ENCODE measurements around the gene SYNE1.
A peak's percentile ranks its signal among the peaks of the same experiment; 100 is the strongest.
"Not testable (repeated sequence)": the region's sequence is repeated elsewhere in the genome, so short reads cannot be mapped to it uniquely, and the experiment has no call there.

The SYNE1 gene

DNA sequence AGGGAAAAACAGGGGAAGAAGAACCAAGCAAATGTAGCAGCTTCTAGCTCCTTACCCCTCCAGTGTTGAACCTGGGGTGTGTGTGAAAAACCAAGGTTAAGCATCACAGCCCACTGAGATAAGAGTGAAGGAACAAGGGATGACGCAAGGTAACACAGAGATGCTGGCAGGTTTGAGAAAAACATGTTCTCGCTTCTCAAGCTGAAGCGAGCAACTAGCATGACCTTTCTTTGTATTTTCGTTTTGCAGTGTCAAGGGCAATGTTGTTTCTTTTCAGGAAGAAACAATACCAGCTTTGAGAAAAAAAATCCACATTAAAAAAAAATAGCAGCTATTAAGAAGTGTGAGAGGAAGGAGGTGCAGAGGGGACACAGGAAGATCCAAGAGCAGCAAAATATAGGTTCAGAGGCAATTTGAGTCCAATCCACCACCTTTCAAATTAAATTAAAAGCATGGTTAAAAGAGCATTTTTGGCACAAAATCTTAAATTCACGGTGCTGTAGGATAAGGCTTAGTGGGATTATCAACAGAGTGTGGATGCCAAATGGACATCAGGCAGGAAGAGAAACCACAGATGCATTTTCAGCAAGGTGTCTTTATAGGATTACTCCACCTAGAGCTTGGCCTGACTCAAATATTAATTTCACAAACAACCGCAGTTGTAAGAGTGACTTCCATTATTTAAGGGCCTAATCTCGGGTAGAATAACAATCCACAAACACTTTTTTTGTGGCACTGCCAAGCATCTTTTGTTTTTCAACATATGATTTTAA lies 70.9 kb downstream of the SYNE1 start:
- DNase-seq (ENCODE audit: low spot score): no peak

DNA sequence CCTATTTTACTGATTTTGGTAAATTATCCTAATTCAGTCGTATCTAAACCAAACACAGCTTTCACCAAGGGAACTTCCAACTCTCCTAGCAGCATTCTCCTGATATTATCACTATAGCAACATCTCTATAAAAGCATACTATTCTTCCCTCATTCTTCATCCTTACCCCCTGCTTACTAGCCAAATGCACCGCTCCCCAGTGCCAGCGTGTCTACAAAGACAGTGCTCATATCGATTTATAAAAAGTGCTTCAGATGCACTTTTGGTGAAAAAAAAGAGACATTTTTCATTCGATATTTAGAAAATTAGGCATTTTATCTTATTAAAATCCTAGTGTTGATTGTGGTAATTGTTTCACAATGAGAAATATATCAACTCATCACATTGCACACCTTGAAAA lies 74.0 kb downstream of the SYNE1 start:
- DNase-seq (ENCODE audit: low spot score): no peak

DNA sequence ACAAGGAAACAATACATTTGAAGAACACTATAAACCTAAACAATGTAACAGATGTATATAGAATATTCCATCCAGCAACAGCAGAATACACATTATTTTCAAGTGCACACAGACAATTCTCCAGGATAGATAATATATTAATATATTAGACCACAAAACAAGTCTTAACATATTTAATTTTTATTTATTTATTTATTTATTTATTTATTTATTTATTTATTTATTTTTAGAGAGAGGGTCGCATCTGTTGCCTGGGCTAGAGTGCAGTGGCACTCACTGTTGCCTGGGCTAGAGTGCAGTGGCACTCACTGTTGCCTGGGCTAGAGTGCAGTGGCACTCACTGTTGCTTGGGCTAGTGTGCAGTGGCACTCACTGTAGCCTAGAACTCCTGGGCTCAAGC lies 78.4 kb downstream of the SYNE1 start:
- not testable (repeated sequence) for DNase-seq (ENCODE audit: low spot score)

DNA sequence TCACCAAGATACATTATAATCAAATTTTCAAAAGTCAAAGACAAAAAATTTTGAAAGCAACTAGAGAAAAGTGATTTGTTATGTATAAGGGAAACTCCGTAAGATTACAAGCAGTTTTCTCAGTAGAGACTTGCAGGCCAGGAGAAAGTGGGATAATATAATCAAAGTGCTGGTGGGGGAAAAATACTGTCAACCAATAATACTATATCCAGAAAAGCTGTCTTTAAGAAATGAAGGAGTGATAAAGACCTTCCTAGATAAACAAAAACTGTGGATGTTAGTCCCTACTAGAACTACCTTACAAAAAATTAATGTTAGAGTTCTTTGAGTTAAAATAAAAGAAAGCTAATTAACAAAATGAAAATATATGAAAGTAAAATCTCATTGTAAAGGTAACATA lies 79.7 kb downstream of the SYNE1 start:
- DNase-seq (ENCODE audit: low spot score): no peak

DNA sequence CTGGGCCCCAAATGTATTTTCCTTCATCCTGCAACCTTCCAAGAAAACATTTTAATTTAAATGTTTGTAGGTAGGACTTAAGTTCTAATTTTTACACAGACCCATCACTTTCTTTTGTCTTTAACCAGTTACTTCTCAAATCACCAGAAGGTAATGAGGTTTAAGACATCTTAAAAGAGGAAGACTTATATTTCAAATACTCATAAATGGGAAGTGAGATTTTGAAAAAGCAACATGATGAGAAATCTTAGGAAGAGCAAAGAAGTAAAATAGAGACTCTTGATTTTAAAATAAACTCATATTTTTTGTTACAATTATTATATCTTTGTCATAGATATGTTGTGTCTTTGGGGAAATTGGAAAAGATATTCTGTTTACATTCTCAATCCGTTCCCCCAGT lies 82.3 kb downstream of the SYNE1 start:
- DNase-seq (ENCODE audit: low spot score): no peak

DNA sequence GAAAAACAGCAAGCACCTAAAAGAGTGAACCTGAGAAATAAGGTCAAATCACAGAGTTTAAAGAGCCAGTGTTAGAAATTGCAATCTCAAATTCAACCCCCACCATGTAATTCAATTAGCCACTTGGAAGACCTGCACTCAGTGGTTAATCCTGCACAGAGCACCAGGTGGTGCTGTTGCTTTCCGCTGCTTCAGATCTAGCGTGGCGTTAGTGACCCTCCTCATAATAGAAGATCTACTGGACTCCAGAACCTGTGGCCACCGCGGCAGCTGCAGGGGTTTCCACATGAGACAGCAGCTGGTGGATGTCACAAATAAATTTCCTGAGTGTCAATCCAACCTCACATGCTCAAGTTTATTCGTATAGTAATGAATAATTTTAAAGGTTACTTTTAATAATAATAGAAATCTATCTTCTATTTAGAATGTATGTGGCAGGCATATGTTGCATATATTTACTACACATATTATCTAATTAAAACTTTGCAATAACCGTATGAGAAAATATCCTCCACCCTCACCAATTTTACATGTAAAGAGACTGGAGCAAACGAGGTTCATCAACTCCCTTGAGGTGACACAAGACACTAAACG lies 84.4 kb downstream of the SYNE1 start:
- peak; percentile 43 for DNase-seq (ENCODE audit: low spot score)

DNA sequence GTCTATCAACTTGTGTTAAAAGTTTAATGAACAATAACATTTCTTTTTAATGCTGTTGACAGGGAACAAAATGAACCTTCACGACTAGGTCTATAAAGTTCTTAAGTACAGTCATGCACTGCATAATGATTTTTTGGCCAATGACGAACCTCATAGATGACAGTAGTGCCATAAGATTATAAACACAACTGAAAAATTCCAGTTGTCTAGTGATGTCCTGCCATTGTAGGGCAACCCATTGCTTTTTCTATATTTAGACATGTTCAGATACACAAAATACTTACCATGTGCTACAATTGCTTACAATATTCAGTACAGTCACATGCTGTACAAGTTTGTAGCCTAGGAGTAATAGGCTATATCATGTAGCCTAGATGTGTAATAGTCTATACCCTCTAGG lies 93.6 kb downstream of the SYNE1 start:
- no peak for DNase-seq (ENCODE audit: low spot score)

DNA sequence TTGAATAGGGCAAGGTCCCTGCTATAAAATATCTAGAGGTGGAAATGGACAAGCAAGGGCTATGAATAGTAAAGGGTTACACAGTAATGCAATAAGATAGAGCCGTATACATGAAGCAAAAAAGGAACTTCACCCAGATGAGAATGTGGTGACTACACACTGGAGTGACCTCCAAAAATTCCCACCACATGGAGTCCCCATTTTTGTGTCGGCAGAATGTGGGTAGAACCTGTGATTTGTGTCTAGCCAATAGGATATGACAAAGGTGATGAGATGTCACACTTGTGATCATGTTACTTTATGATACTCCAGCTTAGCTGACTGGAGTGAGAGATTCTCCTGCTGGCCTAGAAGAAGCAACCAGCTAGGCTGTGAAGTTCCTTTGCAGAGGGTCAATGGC lies 96.8 kb downstream of the SYNE1 start:
- no peak for DNase-seq (ENCODE audit: low spot score)

DNA sequence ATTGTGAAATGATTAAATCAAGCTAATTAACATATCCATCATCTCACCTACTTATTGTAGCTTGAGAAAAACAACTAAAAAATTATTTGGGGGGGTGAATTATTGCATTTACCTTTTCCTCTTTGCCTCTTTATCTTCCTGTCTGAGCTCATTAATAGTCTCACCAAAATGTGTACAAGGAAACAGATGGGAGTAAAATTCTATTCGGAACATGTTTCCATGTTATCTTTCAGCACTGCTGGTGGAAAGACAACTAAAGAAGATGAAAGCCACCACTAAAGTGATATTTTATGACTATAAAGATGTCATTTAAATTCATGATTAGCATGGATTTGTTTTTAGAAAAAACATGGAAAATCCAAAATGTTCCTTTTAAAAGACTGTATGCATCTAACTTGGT lies 102.6 kb downstream of the SYNE1 start:
- DNase-seq (ENCODE audit: low spot score): no peak

DNA sequence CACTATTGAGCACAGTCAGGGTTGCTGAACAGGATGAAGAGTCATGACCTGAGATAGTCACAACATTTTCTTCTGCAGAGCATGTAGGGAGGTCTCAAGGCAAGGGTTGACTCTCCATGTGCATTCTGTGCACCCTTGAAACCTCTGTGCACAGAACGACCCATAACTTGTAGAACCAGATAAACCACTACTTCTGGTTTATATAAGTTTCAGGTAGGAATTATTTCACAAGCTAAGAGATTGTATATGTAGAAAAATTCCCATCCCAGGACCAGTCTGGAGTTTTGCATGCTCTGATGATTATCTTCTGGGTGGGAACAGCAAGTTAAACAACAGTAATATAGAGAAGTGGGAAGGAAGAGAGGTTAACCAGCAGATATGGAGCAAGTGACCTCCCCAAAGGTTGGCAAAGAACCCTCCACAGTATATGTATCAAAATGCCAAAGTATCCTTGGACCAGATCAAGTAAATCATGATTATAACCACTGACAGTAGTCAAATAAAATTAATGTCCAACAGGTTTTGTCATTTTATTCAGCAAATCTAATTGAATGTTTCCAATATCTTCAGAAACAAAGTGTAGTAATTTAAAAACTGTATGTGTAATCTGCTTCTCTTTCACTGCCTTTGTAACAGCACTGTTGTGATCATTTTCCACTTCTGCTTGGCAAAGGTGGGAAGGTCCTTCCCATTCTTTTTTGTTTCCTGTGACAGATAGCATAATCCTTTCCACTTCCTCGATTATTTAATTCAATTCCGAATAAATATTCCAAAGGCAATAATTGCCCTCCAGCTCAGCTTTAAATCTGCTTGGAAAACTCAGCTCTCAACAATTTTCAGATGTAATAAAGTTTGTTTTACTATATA lies 104.4 kb downstream of the SYNE1 start:
- DNase-seq (ENCODE audit: low spot score): no peak

DNA sequence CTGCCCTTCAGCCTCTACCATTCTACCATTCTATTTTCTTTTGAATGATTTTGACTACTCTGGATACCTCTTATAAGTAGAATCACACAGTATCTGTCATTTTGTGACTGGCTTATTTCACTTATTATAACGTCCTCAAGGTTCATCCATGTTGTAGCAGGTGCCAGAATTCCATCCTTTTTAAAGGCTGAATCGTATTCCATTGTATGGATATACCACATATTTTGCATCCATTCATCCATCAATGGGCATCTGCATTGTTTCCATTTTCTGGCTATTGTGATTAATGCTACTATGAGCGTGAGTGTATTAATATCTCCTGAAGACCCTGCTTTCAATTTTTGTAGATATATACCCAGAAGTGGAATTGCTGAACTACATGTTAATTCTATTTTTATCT lies 105.5 kb downstream of the SYNE1 start:
- DNase-seq (ENCODE audit: low spot score): no peak

DNA sequence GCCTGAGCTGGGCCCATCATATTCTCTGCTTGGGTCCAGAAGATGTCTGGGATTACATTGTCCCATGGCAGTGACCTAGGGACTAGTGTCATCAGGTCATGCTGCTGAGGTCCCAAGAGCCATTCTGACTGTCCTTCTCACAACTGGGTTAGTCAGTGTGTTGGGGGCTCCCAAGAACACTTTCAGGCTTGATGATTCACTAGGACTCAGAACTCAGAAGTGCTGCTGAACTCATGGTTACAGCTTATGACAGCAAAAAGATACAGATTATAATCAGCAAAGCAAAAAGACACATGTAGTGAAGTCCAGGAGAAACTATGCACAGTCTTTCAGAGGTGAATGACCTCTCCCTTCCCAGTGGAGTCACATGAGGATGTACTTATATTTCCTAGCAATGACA lies 107.8 kb downstream of the SYNE1 start:
- no peak for DNase-seq (ENCODE audit: low spot score)

DNA sequence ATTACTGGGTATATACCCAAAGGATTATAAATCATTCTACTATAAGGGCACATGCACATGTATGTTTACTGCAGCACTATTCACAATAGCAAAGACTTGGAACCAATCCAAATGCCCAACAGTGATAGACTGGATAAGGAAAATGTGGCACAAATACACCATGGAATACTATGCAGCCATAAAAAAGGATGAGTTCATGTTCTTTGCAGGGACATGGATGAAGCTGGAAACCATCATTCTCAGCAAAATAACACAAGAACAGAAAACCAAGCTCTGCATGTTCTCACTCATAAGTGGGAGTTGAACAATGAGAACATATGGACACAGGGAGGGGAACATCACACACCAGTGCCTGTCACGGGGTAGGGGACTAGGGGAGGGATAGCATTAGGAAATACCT lies 123.0 kb downstream of the SYNE1 start:
- not testable (repeated sequence) for DNase-seq (ENCODE audit: low spot score)

DNA sequence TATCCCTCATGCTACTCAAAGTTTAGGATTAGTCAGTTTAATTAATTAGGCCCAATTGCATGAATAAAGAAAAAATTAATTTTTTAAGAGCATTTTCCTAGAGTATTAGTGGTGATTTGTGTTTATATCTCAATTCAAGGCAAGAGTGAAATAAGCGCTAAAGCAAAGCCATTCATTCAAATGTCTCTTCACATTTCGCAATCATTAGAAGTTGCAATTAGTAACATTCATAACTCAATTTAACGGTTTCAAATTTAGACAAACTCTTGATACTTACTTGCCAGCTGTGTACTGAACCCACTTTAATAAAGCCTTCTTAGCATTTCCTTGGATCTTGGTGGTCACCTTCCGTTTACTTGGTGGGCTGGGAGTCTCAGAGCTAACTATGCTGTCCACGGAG lies 127.2 kb downstream of the SYNE1 start:
- no peak for DNase-seq (ENCODE audit: low spot score)

DNA sequence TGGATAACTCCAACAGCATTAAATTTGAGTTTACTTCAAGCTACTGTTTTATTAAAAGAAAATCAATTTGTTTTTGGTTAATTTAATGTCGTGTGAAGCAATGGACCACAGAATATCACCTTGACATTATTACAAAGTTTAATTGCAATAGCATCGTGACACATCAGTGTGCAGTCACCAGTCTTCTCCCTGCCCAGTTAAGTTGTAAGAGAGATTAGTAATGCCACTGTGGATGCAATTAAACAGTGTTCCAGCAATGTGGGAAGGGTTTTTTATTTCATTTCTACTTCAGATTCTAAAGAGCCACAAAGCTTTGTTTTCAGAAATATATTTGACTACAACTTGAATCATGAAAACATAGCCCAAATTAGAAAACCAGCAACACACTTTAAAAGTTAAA lies 128.7 kb downstream of the SYNE1 start:
- DNase-seq (ENCODE audit: low spot score): no peak

DNA sequence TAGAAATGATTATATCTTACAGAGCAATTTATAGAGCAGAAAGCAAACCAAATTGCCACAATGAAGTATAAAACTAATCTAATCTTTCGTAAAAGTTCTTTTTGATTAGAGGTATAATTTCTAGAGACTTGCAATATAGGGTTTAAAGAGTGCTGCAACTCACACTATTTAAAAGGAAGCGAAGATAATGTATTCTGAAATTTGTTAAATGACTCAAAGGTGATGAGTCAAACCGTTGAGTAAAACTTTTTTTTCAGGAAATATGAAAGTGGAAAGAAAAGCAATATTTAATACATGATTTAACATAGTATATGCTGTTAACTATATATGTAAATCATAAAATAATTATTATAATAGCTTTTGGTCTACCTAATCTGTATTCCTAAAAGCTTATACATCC lies 133.6 kb downstream of the SYNE1 start:
- DNase-seq (ENCODE audit: low spot score): no peak

DNA sequence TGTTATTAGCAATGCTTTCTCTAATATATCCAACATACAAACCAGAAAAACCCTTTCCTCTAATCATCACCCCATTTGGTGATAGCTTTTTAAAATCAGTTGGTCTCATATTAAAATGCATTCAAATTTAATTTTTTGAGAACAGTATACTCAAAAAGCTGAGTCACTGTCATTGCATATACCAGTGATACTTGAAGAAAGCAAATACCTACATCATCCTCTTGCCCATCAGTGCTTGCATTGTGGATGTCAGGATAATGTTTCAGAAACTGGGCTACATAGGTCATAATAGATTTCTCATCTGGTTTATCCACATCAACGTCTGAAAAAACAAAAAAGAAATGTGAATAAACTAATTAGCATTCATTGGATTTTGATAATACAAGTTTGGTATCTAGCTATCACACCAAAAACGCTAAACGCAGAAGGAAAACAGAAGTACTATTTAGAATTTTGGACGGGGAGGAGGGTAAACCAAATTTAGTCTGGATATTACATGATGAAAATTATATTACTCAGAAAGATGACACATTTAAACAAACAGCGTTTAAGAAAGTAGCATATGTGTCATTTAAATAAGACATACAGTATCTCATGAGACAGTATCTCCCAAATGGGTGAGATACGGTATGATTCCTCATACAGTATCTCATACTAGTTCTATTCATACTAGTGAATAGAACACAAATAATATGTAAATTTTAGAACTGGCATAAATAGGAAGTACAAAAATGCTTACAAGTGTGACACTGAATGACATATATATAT lies 134.6 kb downstream of the SYNE1 start:
- DNase-seq (ENCODE audit: low spot score): no peak

DNA sequence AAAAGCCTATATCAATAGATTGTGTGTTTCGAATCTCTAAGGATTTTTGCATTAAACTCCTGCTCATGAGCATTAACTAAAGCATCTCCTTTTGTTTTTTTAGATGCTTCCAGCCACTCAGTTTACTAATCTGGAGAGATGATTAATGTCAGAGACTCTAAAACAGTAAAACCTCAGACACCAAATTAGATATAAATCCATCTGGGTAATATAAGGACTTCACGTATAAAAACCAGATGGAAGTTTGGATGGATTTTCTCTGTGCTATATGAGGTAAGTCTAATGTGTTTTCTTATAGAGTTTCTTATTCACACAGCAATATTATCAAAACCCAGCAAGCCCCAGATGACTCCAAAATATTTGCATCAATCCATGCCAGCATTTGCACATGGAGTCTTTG lies 137.2 kb downstream of the SYNE1 start:
- DNase-seq (ENCODE audit: low spot score): no peak

DNA sequence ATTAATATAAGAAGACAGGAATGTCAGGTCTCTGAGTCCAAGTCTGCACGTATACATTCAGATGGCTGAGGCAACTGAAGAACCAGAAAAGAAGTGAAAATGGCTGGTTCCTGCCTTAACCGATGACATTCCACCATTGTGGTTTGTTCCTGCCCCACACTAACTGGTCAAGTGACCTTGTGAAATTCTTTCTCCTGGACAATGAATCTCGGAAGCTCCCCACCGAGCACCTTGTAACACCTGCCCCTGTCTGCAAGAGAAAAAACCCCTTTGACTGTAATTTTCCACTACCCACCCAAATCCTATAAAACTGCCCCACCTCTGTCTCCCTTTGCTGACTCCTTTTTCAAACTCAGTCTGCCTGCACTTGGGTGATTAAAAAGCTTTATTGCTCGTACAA lies 140.4 kb downstream of the SYNE1 start:
- DNase-seq (ENCODE audit: low spot score): no peak

DNA sequence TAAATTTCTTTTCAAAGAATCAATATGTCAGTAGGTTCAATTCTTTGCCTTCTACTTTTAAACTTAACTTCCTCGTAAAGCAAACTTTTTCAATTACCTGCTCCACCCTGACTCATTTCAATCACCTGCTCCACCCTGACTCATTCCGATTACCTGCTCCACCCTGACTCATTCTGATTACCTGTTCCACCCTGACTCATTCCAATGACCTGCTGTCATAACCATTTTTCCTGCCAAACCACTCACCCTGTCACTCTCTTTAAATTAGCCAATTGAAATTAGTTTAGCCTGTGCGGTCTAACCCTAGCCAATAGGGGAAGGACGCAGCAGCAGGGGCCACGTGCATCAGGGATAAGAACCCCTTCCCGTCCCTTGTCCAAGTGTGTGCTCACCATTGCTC lies 141.7 kb downstream of the SYNE1 start:
- not testable (repeated sequence) for DNase-seq (ENCODE audit: low spot score)

DNA sequence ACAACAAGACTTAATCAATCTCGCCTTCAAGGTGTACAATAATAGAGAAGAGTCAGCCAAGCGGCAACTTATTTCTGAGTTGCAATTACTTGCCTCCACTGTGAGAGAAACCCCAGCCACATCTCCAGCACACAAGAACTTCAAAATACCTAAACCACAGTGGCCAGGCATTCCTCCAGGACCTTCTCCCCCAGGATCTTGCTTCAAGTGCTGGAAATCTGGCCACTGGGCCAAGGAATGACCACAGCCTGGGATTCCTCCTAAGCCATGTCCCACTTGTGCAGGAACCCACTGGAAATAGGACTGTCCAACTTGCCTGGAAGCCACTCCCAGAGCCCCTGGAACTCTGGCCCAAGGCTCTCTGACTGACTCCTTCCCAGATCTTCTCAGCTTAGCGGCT lies 144.9 kb downstream of the SYNE1 start:
- DNase-seq (ENCODE audit: low spot score): not testable (repeated sequence)

DNA sequence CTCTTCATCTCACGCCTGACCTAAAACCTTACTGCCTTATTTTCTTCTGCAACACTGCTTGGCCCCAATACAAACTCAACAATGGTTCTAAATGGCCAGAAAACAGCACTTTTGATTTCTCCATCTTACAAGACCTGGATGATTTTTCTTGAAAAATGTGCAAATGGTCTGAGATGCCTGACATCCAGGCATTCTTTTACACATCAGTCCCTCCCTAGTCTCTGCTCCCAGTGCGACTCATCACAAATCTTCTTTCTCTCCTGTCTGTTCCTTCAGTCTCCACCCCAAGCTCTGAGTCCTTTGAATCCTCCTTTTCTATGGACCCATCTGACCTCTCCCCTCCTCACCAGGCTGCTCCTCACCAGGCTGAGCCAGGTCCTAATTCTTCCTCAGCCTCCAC lies 145.7 kb downstream of the SYNE1 start:
- DNase-seq (ENCODE audit: low spot score): not testable (repeated sequence)

Measured in CD4-positive, alpha-beta T cell treated with Interleukin-2 at 100 ng/mL for 4 hours (primary cell).